Stimulated activated CD4-positive, alpha-beta T cell treated with anti-CD3 and anti-CD28 coated beads, TNF-alpha, amount 100 ng/mL, for 48 hours (primary cell): ENCODE measurements around the gene KIF9.
"Not testable (repeated sequence)": the region's sequence is repeated elsewhere in the genome, so short reads cannot be mapped to it uniquely, and the experiment has no call there.

ENCODE experiments used
- DNase-seq, 3 donors: peaks; one replicate each; pipeline ENCODE4 v3.0.0-alpha.2; 2020; ENCODE audit warnings: low read depth in 3 of 3

KIF9 gene

DNA sequence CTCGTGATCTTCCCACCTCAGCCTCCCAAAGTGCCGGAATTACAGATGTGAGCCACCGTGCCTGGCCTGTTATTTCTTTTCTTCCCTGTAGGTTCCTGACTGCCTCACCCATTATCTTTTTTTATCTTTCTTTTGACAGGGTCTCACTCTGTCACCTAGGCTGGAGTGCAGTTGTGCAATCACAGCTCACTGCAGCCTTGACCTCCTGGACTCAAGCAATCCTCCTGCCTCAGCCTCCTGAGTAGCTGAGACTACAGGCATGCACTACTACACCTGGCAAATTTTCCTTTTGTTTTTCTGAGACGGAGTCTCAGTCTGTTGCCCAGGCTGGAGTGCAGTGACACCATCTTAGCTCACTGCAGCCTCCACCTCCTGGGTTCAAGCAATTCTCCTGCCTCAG is 100.9 kb downstream of the KIF9 start:
- not testable (repeated sequence) for DNase-seq

- not testable (repeated sequence) for DNase-seq
These were observed 102.6 kb downstream of the KIF9 start for GRCh38 chr3:47180011-47180410.
